HCT116 (cell line): ENCODE results near the gene EGR4. TPM values are rescaled to one million over a fixed set of nuclear protein-coding genes. Genes with fewer than 3 reads are reported as not detected.

ENCODE experiments used
- ATAC-seq: fragments of 200-7000 bp; cut with Tn5 transposase; 2 replicates; pipeline ENCODE4 v1.9.1; 2020; ENCODE audit warnings: mild to moderate bottlenecking, moderate library complexity
- BruUV-seq: library from RNA; stranded (reverse); fragments of 400-500 nt; replicated peaks from 2 replicates; lab custom pipeline; 2021; lab: Mats Ljungman, UMichigan
- CTCF ChIA-PET: fragments of 300-600 bp; sonication (Branson Sonifier 250); formaldehyde crosslinking; loops from one replicate; lab custom pipeline; 2021; ENCODE audit warnings: antibody characterized with exemption; lab: Charles Lee
- POLR2A ChIA-PET: fragments of 300-600, 350-600 bp; sonication (Branson Sonifier 250); formaldehyde crosslinking; loops from one replicate; lab custom pipeline; 2021; ENCODE audit warnings: antibody characterized with exemption; lab: Charles Lee
- RAD21 ChIA-PET, 2 experiments: fragments of 300-600 bp; sonication (Branson Sonifier 250); formaldehyde crosslinking; loops; one replicate each; lab custom pipeline; 2023; ENCODE audit warnings: low total read pairs in 2 of 2; ENCODE audit not compliant: uncharacterized antibody in 2 of 2, unreplicated experiment in 2 of 2, low non-redundant PET in 1 of 2; lab: Charles Lee
- DNase-seq: peaks from one replicate; pipeline ENCODE4 v3.0.0-alpha.2; 2010; ENCODE audit warnings: low read depth, low spot score
- H2AFZ ChIP-seq: fragments of 200-600 bp; shearing (Covaris generic), sonication (generic); 2 replicates; pipeline ENCODE4 v1.6.1; 2017; ENCODE audit warnings: low read depth, mixed run types, mixed read lengths, antibody characterized with exemption, low read length; ENCODE audit not compliant: poor library complexity, severe bottlenecking
- H3K27ac ChIP-seq: 2 replicates; pipeline ENCODE4 v1.5.1; 2012; ENCODE audit warnings: low read depth, low read length
- H3K27me3 ChIP-seq: fragments of 200-600 bp; sonication (generic); 2 replicates; pipeline ENCODE4 v1.6.1; 2016; ENCODE audit warnings: mixed run types, low read length, mixed read lengths; ENCODE audit not compliant: insufficient read depth
- H3K36me3 ChIP-seq, 2 experiments: fragments of 200-500 bp in 1 of 2; fragments of 200-600 bp in 1 of 2; sonication (Bioruptor generic) in 1 of 2; sonication (generic) in 1 of 2; 2 replicates each; pipeline versions ENCODE4 v1.5.1 to v1.6.1; 2014 to 2016; ENCODE audit warnings: low read length in 2 of 2, inconsistent platforms in 1 of 2, mixed read lengths in 1 of 2, mixed run types in 1 of 2; ENCODE audit not compliant: insufficient read depth in 2 of 2, control insufficient read depth in 1 of 2
- H3K4me1 ChIP-seq, 2 experiments: fragments of 200-600 bp in 1 of 2; sonication (generic) in 1 of 2; 2 replicates each; pipeline versions ENCODE4 v1.5.1 to v1.6.1; 2012 to 2017; ENCODE audit warnings: low read length in 2 of 2, inconsistent platforms in 1 of 2, mild to moderate bottlenecking in 1 of 2, mixed read lengths in 1 of 2, mixed run types in 1 of 2, moderate library complexity in 1 of 2; ENCODE audit not compliant: insufficient read depth in 2 of 2, control insufficient read depth in 1 of 2
- H3K4me2 ChIP-seq: fragments of 200-600 bp; sonication (generic); 2 replicates; pipeline ENCODE4 v1.6.1; 2017; ENCODE audit warnings: mixed run types, low read length, mixed read lengths
- H3K4me3 ChIP-seq, 2 experiments: fragments of 200-600 bp in 1 of 2; sonication (generic) in 1 of 2; replicated peaks in 1 of 2; 2 replicates each; pipeline ENCODE4 v1.5.1; 2011 to 2016; ENCODE audit warnings: low read length in 2 of 2, control low read depth in 1 of 2, low read depth in 1 of 2, mild to moderate bottlenecking in 1 of 2, mixed read lengths in 1 of 2, mixed run types in 1 of 2
- H3K79me2 ChIP-seq: fragments of 200-600 bp; sonication (generic); 2 replicates; pipeline ENCODE4 v1.6.1; 2017; ENCODE audit warnings: mild to moderate bottlenecking, mixed run types, low read length, moderate library complexity, mixed read lengths; ENCODE audit not compliant: insufficient read depth
- H3K9ac ChIP-seq: fragments of 200-600 bp; sonication (generic); 2 replicates; pipeline ENCODE4 v1.6.1; 2016; ENCODE audit warnings: low read length, mixed read lengths
- H3K9me2 ChIP-seq: fragments of 200-600 bp; sonication (generic), shearing (Covaris generic); 2 replicates; pipeline ENCODE4 v1.6.1; 2017; ENCODE audit warnings: mixed run types, mild to moderate bottlenecking, moderate library complexity; ENCODE audit not compliant: insufficient read depth
- H3K9me3 ChIP-seq, 2 experiments: fragments of 200-500 bp in 1 of 2; fragments of 200-600 bp in 1 of 2; sonication (Bioruptor generic) in 1 of 2; sonication (generic) in 1 of 2; 2 replicates each; pipeline ENCODE4 v1.6.1; 2014 to 2017; ENCODE audit warnings: low read length in 2 of 2, mixed read lengths in 2 of 2, inconsistent platforms in 1 of 2, low read depth in 1 of 2, mild to moderate bottlenecking in 1 of 2, mixed run types in 1 of 2, moderate library complexity in 1 of 2; ENCODE audit not compliant: control insufficient read depth in 1 of 2, insufficient read depth in 1 of 2
- H4K20me1 ChIP-seq: fragments of 200-600 bp; sonication (generic), shearing (Covaris generic); 2 replicates; pipeline ENCODE4 v1.6.1; 2017; ENCODE audit warnings: mixed run types, mild to moderate bottlenecking, moderate library complexity; ENCODE audit not compliant: insufficient read depth
- ATF3 ChIP-seq: IDR thresholded peaks from 2 replicates; pipeline ENCODE4 v1.6.1; 2012
- CBX3 ChIP-seq: IDR thresholded peaks from 2 replicates; pipeline ENCODE4 v1.6.1; 2012; ENCODE audit warnings: low read depth
- CEBPB ChIP-seq: IDR thresholded peaks from 2 replicates; pipeline ENCODE4 v1.6.1; 2012; ENCODE audit warnings: low read depth
- EGR1 ChIP-seq: IDR thresholded peaks from 2 replicates; pipeline ENCODE4 v1.6.1; 2012; ENCODE audit warnings: low read depth
- EZH2 ChIP-seq: fragments of 200-600 bp; sonication (generic); IDR thresholded peaks from 2 replicates; pipeline ENCODE4 v1.6.1; 2017; ENCODE audit warnings: antibody characterized with exemption, mixed run types
- EZH2phosphoT487 ChIP-seq: fragments of 200-600 bp; IDR thresholded peaks from 2 replicates; pipeline ENCODE4 v1.6.1; 2018; ENCODE audit warnings: antibody characterized with exemption, borderline replicate concordance
- JUND ChIP-seq: IDR thresholded peaks from 2 replicates; pipeline ENCODE4 v1.6.1; 2012
- SP1 ChIP-seq: IDR thresholded peaks from 2 replicates; pipeline ENCODE4 v1.6.1; 2012; ENCODE audit warnings: low read depth
- SRF ChIP-seq: IDR thresholded peaks from 2 replicates; pipeline ENCODE4 v1.6.1; 2012; ENCODE audit warnings: low read depth
- TCF7L2 ChIP-seq: IDR thresholded peaks from 2 replicates; pipeline ENCODE4 v1.7.0; 2011; ENCODE audit warnings: borderline replicate concordance, inconsistent platforms; ENCODE audit not compliant: insufficient read depth, insufficient read length; ENCODE audit errors: extremely low read depth
- YY1 ChIP-seq: IDR thresholded peaks from 2 replicates; pipeline ENCODE4 v1.6.1; 2011; ENCODE audit warnings: low read length, low read depth, moderate library complexity, mild to moderate bottlenecking; ENCODE audit not compliant: insufficient replicate concordance; ENCODE audit errors: extremely low read depth
- ZFX ChIP-seq: fragments of 450-650 bp; IDR thresholded peaks from 2 replicates; pipeline ENCODE4 v1.6.1; 2017
- ZNF274 ChIP-seq: fragments of 200-500 bp; sonication (Bioruptor generic); IDR thresholded peaks from 2 replicates; pipeline ENCODE4 v1.6.1; 2014; ENCODE audit warnings: mild to moderate bottlenecking, low read depth, low read length, inconsistent platforms
- intact Hi-C: fragments of 100-400 bp; cut with micrococcal nuclease; formaldehyde crosslinking; loops from 2 replicates; pipeline ENCODE4 v1.10.0; 2022
- total RNA-seq: library from RNA; stranded (reverse); gene quantifications from one replicate; pipeline ENCODE4 v1.2.1, GENCODE V29; 2021; ENCODE audit not compliant: unreplicated experiment
- TF ChIP-seq, protein P1 (sequence below): IDR thresholded peaks from 2 replicates; pipeline ENCODE4 v1.6.1; 2011; ENCODE audit warnings: mild to moderate bottlenecking, low read length, moderate library complexity; ENCODE audit not compliant: insufficient replicate concordance; ENCODE audit errors: extremely low read depth

Gene EGR4
- total RNA-seq, 1 experiment from 2014 or later, result 0.37 TPM

- intact Hi-C loops, result no loop called here
- no peak for TF ChIP-seq EZH2
- Histone ChIP-seq H3K27me3 (peaks cover 17% of the 10 kb centered on the region; the same call in 1 of the 2 replicates), H2AFZ (no peak overlapping the region), H3K9ac (no peak overlapping the region), H3K9me2 (no peaks in the 10 kb centered on the region), H3K27ac (no peak overlapping the region), H3K36me3 (no peaks in the 10 kb centered on the region), H3K79me2 (no peaks in the 10 kb centered on the region), H3K4me2 (peak overlapping the region; percentile 88), H3K9me3 (no peaks in the 10 kb centered on the region), H4K20me1 (no peaks in the 10 kb centered on the region), H3K4me3 (peak overlapping the region in 1 of 2 experiments; percentile 55; a peak in 1 of 4 replicates), H3K4me1 (peaks cover 10 to 24% of the 10 kb centered on the region in 2 experiments; a peak in 3 of 4 replicates)
- ATAC-seq (no peak), DNase-seq (no peak)
- CTCF ChIA-PET, result no interaction called here
- no TSS peak for BruUV-seq
- POLR2A ChIA-PET, result no interaction called here
- RAD21 ChIA-PET, result no interaction called here
These were observed 328 bp downstream of the EGR4 start for GRCh38 chr2:73292906-73293533.

- RAD21 ChIA-PET, result no interaction called here
- POLR2A ChIA-PET, result no interaction called here
- no peak overlapping the region for H3K9ac ChIP-seq
- no peaks in the 10 kb centered on the region for H4K20me1 ChIP-seq
- no peak for DNase-seq
- ATAC-seq, result no peak
- no peaks in the 10 kb centered on the region for H3K9me2 ChIP-seq
- H3K4me2 ChIP-seq, result no peak overlapping the region
- intact Hi-C loops, result no loop called here
- H3K4me1 ChIP-seq, result peaks cover 10 to 24% of the 10 kb centered on the region in 2 experiments; a peak in 3 of 4 replicates
- no peaks in the 10 kb centered on the region for H3K9me3 ChIP-seq
- no peaks in the 10 kb centered on the region for H3K79me2 ChIP-seq
- no peak overlapping the region for H3K27ac ChIP-seq
- CTCF ChIA-PET, result no interaction called here
- H2AFZ ChIP-seq, result no peak overlapping the region
- BruUV-seq, result no TSS peak
- H3K36me3 ChIP-seq, result no peaks in the 10 kb centered on the region
- H3K4me3 ChIP-seq, result no peak overlapping the region
- peaks cover 13% of the 10 kb centered on the region; the same call in 1 of the 2 replicates for H3K27me3 ChIP-seq
- no peak for TF ChIP-seq YY1
- no peak for TF ChIP-seq SRF
- TF ChIP-seq JUND, result no peak
- TF ChIP-seq SP1, result no peak
- TF ChIP-seq EGR1, result no peak
- no peak for TF ChIP-seq ZFX
- TF ChIP-seq, protein P1, sequence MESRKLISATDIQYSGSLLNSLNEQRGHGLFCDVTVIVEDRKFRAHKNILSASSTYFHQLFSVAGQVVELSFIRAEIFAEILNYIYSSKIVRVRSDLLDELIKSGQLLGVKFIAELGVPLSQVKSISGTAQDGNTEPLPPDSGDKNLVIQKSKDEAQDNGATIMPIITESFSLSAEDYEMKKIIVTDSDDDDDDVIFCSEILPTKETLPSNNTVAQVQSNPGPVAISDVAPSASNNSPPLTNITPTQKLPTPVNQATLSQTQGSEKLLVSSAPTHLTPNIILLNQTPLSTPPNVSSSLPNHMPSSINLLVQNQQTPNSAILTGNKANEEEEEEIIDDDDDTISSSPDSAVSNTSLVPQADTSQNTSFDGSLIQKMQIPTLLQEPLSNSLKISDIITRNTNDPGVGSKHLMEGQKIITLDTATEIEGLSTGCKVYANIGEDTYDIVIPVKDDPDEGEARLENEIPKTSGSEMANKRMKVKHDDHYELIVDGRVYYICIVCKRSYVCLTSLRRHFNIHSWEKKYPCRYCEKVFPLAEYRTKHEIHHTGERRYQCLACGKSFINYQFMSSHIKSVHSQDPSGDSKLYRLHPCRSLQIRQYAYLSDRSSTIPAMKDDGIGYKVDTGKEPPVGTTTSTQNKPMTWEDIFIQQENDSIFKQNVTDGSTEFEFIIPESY, result no peak
- no peak for TF ChIP-seq CEBPB
- no peak for TF ChIP-seq TCF7L2
- TF ChIP-seq CBX3, result no peak
- no peak for TF ChIP-seq ATF3
- TF ChIP-seq EZH2phosphoT487, result no peak
- no peak for TF ChIP-seq ZNF274
These were observed 937 bp downstream of the EGR4 start for GRCh38 chr2:73292316-73292905.
